Trophoblast cell (in vitro differentiated cells and primary cell): ENCODE data around the gene TMEM200B.

ENCODE experiments used
- DNase-seq, 2 donors: peaks; one replicate each; pipeline ENCODE4 v3.0.0-alpha.2; 2016
- H2AFZ ChIP-seq: 2 replicates; pipeline ENCODE4 v1.6.1; 2013; ENCODE audit warnings: low read length, moderate library complexity, mild to moderate bottlenecking; ENCODE audit not compliant: insufficient read depth, poor library complexity
- H2AK5ac ChIP-seq: 2 replicates; pipeline ENCODE4 v1.6.1; 2013; ENCODE audit warnings: mild to moderate bottlenecking, low read length
- H2BK120ac ChIP-seq: 2 replicates; pipeline ENCODE4 v1.6.1; 2013; ENCODE audit warnings: low read length, mild to moderate bottlenecking, moderate library complexity; ENCODE audit not compliant: insufficient read depth, poor library complexity
- H2BK12ac ChIP-seq: 2 replicates; pipeline ENCODE4 v1.6.1; 2013; ENCODE audit warnings: mild to moderate bottlenecking, low read length, moderate library complexity
- H2BK5ac ChIP-seq: 2 replicates; pipeline ENCODE4 v1.6.1; 2013; ENCODE audit warnings: low read length, low read depth, moderate library complexity, mild to moderate bottlenecking; ENCODE audit not compliant: poor library complexity
- H3K14ac ChIP-seq: 2 replicates; pipeline ENCODE4 v1.6.1; 2013; ENCODE audit warnings: mild to moderate bottlenecking, low read length
- H3K18ac ChIP-seq: 2 replicates; pipeline ENCODE4 v1.6.1; 2013; ENCODE audit warnings: mild to moderate bottlenecking, low read length
- H3K23ac ChIP-seq: 2 replicates; pipeline ENCODE4 v1.6.1; 2013; ENCODE audit warnings: low read length
- H3K27ac ChIP-seq: 2 replicates; pipeline ENCODE4 v1.5.1; 2013; ENCODE audit warnings: low read depth, mild to moderate bottlenecking, inconsistent platforms, low read length, moderate library complexity
- H3K27me3 ChIP-seq: 2 replicates; pipeline ENCODE4 v1.6.1; 2013; ENCODE audit warnings: inconsistent platforms, mild to moderate bottlenecking, low read length, moderate library complexity; ENCODE audit not compliant: insufficient read depth
- H3K36me3 ChIP-seq, 2 experiments: 1 replicate in 1 of 2; 2 replicates in 1 of 2; pipeline ENCODE4 v1.6.1; 2013; ENCODE audit warnings: low read length in 2 of 2, mild to moderate bottlenecking in 2 of 2, moderate library complexity in 1 of 2; ENCODE audit not compliant: insufficient read depth in 2 of 2, control insufficient read depth in 1 of 2
- H3K4ac ChIP-seq: 2 replicates; pipeline ENCODE4 v1.6.1; 2013; ENCODE audit warnings: low read depth, mild to moderate bottlenecking, low read length, moderate library complexity
- H3K4me1 ChIP-seq, 2 experiments: 1 replicate in 1 of 2; 2 replicates in 1 of 2; pipeline ENCODE4 v1.6.1; 2013; ENCODE audit warnings: low read length in 2 of 2, mild to moderate bottlenecking in 2 of 2, moderate library complexity in 1 of 2; ENCODE audit not compliant: insufficient read depth in 2 of 2, control insufficient read depth in 1 of 2
- H3K4me2 ChIP-seq: 2 replicates; pipeline ENCODE4 v1.6.1; 2013; ENCODE audit warnings: inconsistent platforms, mild to moderate bottlenecking, low read length, moderate library complexity
- H3K4me3 ChIP-seq: 2 replicates; pipeline ENCODE4 v1.5.1; 2013; ENCODE audit warnings: mild to moderate bottlenecking, low read depth, low read length, inconsistent platforms
- H3K79me1 ChIP-seq: one replicate; pipeline ENCODE4 v1.6.1; 2013; ENCODE audit warnings: low read length
- H3K79me2 ChIP-seq: 2 replicates; pipeline ENCODE4 v1.6.1; 2013; ENCODE audit warnings: low read length, mild to moderate bottlenecking; ENCODE audit not compliant: control insufficient read depth, insufficient read depth, poor library complexity
- H3K9ac ChIP-seq: 2 replicates; pipeline ENCODE4 v1.6.1; 2013; ENCODE audit warnings: mild to moderate bottlenecking, low read length
- H3K9me3 ChIP-seq: 2 replicates; pipeline ENCODE4 v1.6.1; 2013; ENCODE audit warnings: low read depth, mild to moderate bottlenecking, control low read depth, inconsistent platforms, low read length; ENCODE audit not compliant: insufficient read depth
- H4K12ac ChIP-seq: 2 replicates; pipeline ENCODE4 v1.6.1; 2013; ENCODE audit warnings: low read depth, mild to moderate bottlenecking, low read length, moderate library complexity
- H4K8ac ChIP-seq: 2 replicates; pipeline ENCODE4 v1.6.1; 2013; ENCODE audit warnings: low read depth, mild to moderate bottlenecking, low read length, moderate library complexity
- H4K91ac ChIP-seq: one replicate; pipeline ENCODE4 v1.6.1; 2013; ENCODE audit warnings: low read depth, mild to moderate bottlenecking, low read length, moderate library complexity
- WGBS: extraction: QIAGEN DNeasy Blood & Tissue Kit; methylation state at CpG from one replicate; pipeline ENCODE4 v1.1.7; 2013; ENCODE audit warnings: missing lambda C conversion rate; ENCODE audit not compliant: insufficient read length, insufficient coverage; ENCODE audit errors: extremely low coverage; 5-methylcytosine and 5-hydroxymethylcytosine counted together

Gene TMEM200B

GRCh38 chr1:29169976-29170375 lies 46.3 kb upstream of the TMEM200B start:
- no peak overlapping the region for H2BK5ac ChIP-seq
- H4K12ac ChIP-seq: no peak overlapping the region

DNA sequence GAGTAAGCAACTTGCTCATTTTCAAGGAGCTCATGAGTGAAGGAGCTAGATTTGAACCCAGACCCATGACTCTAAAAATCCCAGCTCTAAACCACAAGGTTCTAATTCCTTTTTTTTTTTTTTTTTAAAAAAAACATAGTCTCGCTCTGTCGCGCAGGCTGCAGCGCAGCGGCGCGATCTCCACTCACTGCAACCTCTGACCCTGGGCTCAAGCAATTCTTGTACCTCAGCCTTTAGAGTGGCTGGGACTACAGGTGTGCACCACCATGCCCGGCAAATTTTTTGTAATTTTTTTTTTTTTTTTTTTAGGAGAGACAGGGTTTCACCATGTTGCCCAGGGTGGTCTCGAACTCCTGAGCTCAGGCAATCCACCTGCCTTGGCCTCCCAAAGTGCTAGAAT lies 44.2 kb upstream of the TMEM200B start:
- Histone ChIP-seq H3K4me1 (peaks cover 4 to 12% of the 10 kb centered on the region in 2 experiments), H3K4me3 (no peak overlapping the region), H2BK5ac (no peak overlapping the region), H3K79me2 (peaks cover 8% of the 10 kb centered on the region), H2BK12ac (no peak overlapping the region), H3K27ac (no peak overlapping the region), H3K79me1 (peaks cover 3% of the 10 kb centered on the region), H3K14ac (no peak overlapping the region), H3K18ac (no peak overlapping the region), H4K8ac (no peak overlapping the region), H3K27me3 (no peaks in the 10 kb centered on the region), H3K4ac (peak overlapping the region; percentile 46), H2BK120ac (no peak overlapping the region), H3K9ac (no peak overlapping the region), H2AFZ (no peak overlapping the region), H2AK5ac (no peak overlapping the region), H3K9me3 (no peaks in the 10 kb centered on the region), H3K4me2 (no peak overlapping the region), H4K12ac (no peak overlapping the region), H4K91ac (no peak overlapping the region), H3K36me3 (peaks cover 7 to 23% of the 10 kb centered on the region in 2 experiments), H3K23ac (no peak overlapping the region)
- WGBS: no CpG with 5 or more reads among the region's 9 CpGs
- no peak for DNase-seq

More at GRCh38 chr1:29169976-29170375, 46.3 kb upstream of the TMEM200B start:
- no peaks in the 10 kb centered on the region for H3K27me3 ChIP-seq
- no peak overlapping the region for H3K14ac ChIP-seq
- no peak overlapping the region for H3K4me2 ChIP-seq
- no peak overlapping the region for H4K91ac ChIP-seq
- no peaks in the 10 kb centered on the region for H3K9me3 ChIP-seq
- H2AFZ ChIP-seq: no peak overlapping the region
- no peak overlapping the region for H2AK5ac ChIP-seq
- H3K36me3 ChIP-seq: peaks cover 8 to 21% of the 10 kb centered on the region in 2 experiments
- no peak for DNase-seq
- no peak overlapping the region for H3K27ac ChIP-seq
- no peak overlapping the region for H3K18ac ChIP-seq
- H3K79me2 ChIP-seq: peaks cover 11% of the 10 kb centered on the region
- H2BK12ac ChIP-seq: no peak overlapping the region
- peaks cover 4 to 12% of the 10 kb centered on the region in 2 experiments for H3K4me1 ChIP-seq
- H2BK120ac ChIP-seq: no peak overlapping the region
- H3K4me3 ChIP-seq: no peak overlapping the region
- WGBS: no CpG with 5 or more reads among the region's 3 CpGs
- H3K79me1 ChIP-seq: peaks cover 3% of the 10 kb centered on the region
- H3K23ac ChIP-seq: no peak overlapping the region
- H4K8ac ChIP-seq: no peak overlapping the region
- peak overlapping the region; percentile 91 for H3K4ac ChIP-seq
- H3K9ac ChIP-seq: no peak overlapping the region

DNA sequence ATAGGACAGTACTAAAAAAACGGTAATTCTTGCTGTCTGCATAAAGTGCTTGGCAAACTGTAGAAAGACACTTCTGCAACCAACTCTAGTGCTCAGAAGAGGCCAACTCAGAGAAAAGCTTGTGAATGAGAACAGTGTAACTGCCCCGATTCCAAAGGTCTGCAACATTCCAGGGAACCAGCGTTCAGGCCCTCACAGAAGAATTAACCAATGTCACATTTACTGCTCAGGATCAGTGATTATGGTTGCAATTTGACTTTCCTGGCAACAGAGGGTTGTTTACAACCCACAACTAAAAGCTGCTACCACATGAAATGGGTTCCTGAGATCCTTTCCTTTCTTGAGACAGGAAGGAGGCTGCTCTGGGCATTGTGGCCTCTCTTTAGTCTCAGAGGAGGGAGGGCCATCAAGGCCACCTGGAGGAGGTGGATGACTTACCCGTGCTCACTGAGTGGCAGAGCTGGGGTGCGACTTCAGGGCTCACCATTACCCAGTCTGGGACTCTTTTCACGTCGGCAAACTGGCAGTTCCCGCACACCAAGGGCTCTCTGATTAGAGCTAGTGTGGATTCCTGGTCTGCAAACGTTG lies 42.7 kb upstream of the TMEM200B start:
- Histone ChIP-seq H3K9me3 (no peaks in the 10 kb centered on the region), H3K36me3 (peaks cover 9 to 26% of the 10 kb centered on the region in 2 experiments), H2AK5ac (no peak overlapping the region), H3K14ac (no peak overlapping the region), H3K4me1 (peaks cover 4 to 12% of the 10 kb centered on the region in 2 experiments), H3K4me3 (no peak overlapping the region), H3K23ac (no peak overlapping the region), H4K8ac (no peak overlapping the region), H3K18ac (no peak overlapping the region), H2BK120ac (no peak overlapping the region), H4K91ac (no peak overlapping the region), H3K9ac (no peak overlapping the region), H2BK5ac (no peak overlapping the region), H3K27ac (no peak overlapping the region), H3K4me2 (no peak overlapping the region), H3K79me2 (peaks cover 8% of the 10 kb centered on the region), H3K27me3 (no peaks in the 10 kb centered on the region), H2BK12ac (no peak overlapping the region), H2AFZ (no peak overlapping the region), H3K4ac (peak overlapping the region; percentile 57), H4K12ac (no peak overlapping the region), H3K79me1 (peaks cover 3% of the 10 kb centered on the region)
- DNase-seq: no peak
- WGBS: no CpG with 5 or more reads among the region's 9 CpGs

- Histone ChIP-seq H3K27me3 (no peaks in the 10 kb centered on the region), H4K8ac (no peak overlapping the region), H4K12ac (no peak overlapping the region), H3K4me3 (no peak overlapping the region), H3K4ac (no peak overlapping the region), H2AFZ (no peak overlapping the region), H3K18ac (no peak overlapping the region), H3K9ac (no peak overlapping the region), H4K91ac (no peak overlapping the region), H3K14ac (no peak overlapping the region), H3K79me1 (peaks cover 3% of the 10 kb centered on the region), H3K4me1 (peaks cover 4 to 12% of the 10 kb centered on the region in 2 experiments), H3K36me3 (peaks cover 12 to 32% of the 10 kb centered on the region in 2 experiments), H3K9me3 (no peaks in the 10 kb centered on the region), H3K79me2 (peaks cover 6% of the 10 kb centered on the region), H2BK12ac (no peak overlapping the region), H2AK5ac (no peak overlapping the region), H3K23ac (no peak overlapping the region), H3K27ac (no peak overlapping the region), H2BK5ac (no peak overlapping the region), H3K4me2 (no peak overlapping the region), H2BK120ac (no peak overlapping the region)
- no peak for DNase-seq
- WGBS: no CpG with 5 or more reads among the region's 4 CpGs
Measured at GRCh38 chr1:29164588-29164987, 40.9 kb upstream of the TMEM200B start.
